MCF 10A (cell line): ENCODE measurements around the gene RIC8A. TPM values are rescaled to one million over a fixed set of nuclear protein-coding genes. Genes with fewer than 3 reads are reported as not detected.
A peak's percentile ranks its signal among the peaks of the same experiment; 100 is the strongest.
"Not testable (repeated sequence)": the region's sequence is repeated elsewhere in the genome, so short reads cannot be mapped to it uniquely, and the experiment has no call there.

Experiments used
- BruUV-seq: library from RNA; stranded (reverse); fragments of 400-500 nt; replicated peaks from 2 replicates; lab custom pipeline; 2021; lab: Mats Ljungman, UMichigan
- CTCF ChIA-PET: fragments of 300-600 bp; sonication (Branson Sonifier 250); formaldehyde crosslinking; extraction: SDS; loops from one replicate; lab custom pipeline; 2021; ENCODE audit warnings: antibody characterized with exemption, inconsistent platforms; lab: Yijun Ruan, JAX
- POLR2A ChIA-PET: fragments of 300-600, 350-650 bp; sonication (Branson Sonifier 250); formaldehyde crosslinking; extraction: SDS; loops from one replicate; lab custom pipeline; 2020; ENCODE audit warnings: antibody characterized with exemption, inconsistent platforms; lab: Yijun Ruan, JAX
- DNase-seq: peaks from one replicate; pipeline ENCODE4 v3.0.0-alpha.2; 2018; ENCODE audit not compliant: unreplicated experiment
- H3K27ac Mint-ChIP-seq: one replicate; pipeline ENCODE4 v1.8.0; 2022; ENCODE audit warnings: mild to moderate bottlenecking, low read depth, mixed read lengths; ENCODE audit not compliant: unreplicated experiment
- H3K27me3 Mint-ChIP-seq: one replicate; pipeline ENCODE4 v1.8.0; 2022; ENCODE audit warnings: mixed read lengths; ENCODE audit not compliant: insufficient read depth, unreplicated experiment
- H3K36me3 Mint-ChIP-seq: one replicate; pipeline ENCODE4 v1.8.0; 2022; ENCODE audit warnings: mild to moderate bottlenecking, moderate library complexity, mixed read lengths; ENCODE audit not compliant: insufficient read depth, unreplicated experiment
- H3K4me1 Mint-ChIP-seq: one replicate; pipeline ENCODE4 v1.8.0; 2022; ENCODE audit warnings: mixed read lengths; ENCODE audit not compliant: insufficient read depth, unreplicated experiment
- H3K4me3 Mint-ChIP-seq: one replicate; pipeline ENCODE4 v1.8.0; 2022; ENCODE audit warnings: mild to moderate bottlenecking, moderate library complexity, mixed read lengths; ENCODE audit not compliant: unreplicated experiment
- H3K9me3 Mint-ChIP-seq: one replicate; pipeline ENCODE4 v1.8.0; 2022; ENCODE audit warnings: mixed read lengths; ENCODE audit not compliant: unreplicated experiment
- CTCF ChIP-seq: fragments of 200-600 bp; IDR thresholded peaks from one replicate; pipeline ENCODE4 v1.8.0; 2022; ENCODE audit warnings: antibody characterized with exemption, mild to moderate bottlenecking; ENCODE audit not compliant: unreplicated experiment
- intact Hi-C: fragments of 100-400 bp; cut with micrococcal nuclease; formaldehyde crosslinking; loops from 2 replicates; pipeline ENCODE4 v1.14.1; 2022
- total RNA-seq: library from RNA; stranded (reverse); gene quantifications from 2 replicates; pipeline ENCODE4 v1.2.3, GENCODE V29; 2022

Gene RIC8A
- total RNA-seq, 1 experiment from 2014 or later, result 93.3 TPM

- H3K4me1 Mint-ChIP-seq, POLR2A ChIA-PET, BruUV-seq, CTCF ChIA-PET, intact Hi-C loops, H3K27me3 Mint-ChIP-seq, DNase-seq, H3K9me3 Mint-ChIP-seq, H3K27ac Mint-ChIP-seq, H3K4me3 Mint-ChIP-seq, H3K36me3 Mint-ChIP-seq: not testable (repeated sequence)
- TF ChIP-seq CTCF, result peak; percentile 24
Observed at GRCh38 chr11:191490-192478, 15.7 kb upstream of the RIC8A start.

GRCh38 chr11:192674-193128, 14.8 kb upstream of the RIC8A start, which contains the start of gene SCGB1C1:
Gene SCGB1C1, plus strand, starts transcription at chr11:193078. Its CDS starts 22 bp downstream, at chr11:193100.
- intact Hi-C loops, result not testable (repeated sequence)

GRCh38 chr11:193481-193880, 14.0 kb upstream of the RIC8A start:
- DNase-seq, POLR2A ChIA-PET, H3K36me3 Mint-ChIP-seq, H3K9me3 Mint-ChIP-seq, H3K4me3 Mint-ChIP-seq, CTCF ChIA-PET, H3K4me1 Mint-ChIP-seq, H3K27me3 Mint-ChIP-seq, BruUV-seq, H3K27ac Mint-ChIP-seq, intact Hi-C loops: not testable (repeated sequence)

More at GRCh38 chr11:192674-193128, 14.8 kb upstream of the RIC8A start, which contains the start of gene SCGB1C1:
- DNase-seq, H3K27ac Mint-ChIP-seq, H3K4me1 Mint-ChIP-seq, H3K9me3 Mint-ChIP-seq, H3K36me3 Mint-ChIP-seq, H3K27me3 Mint-ChIP-seq, POLR2A ChIA-PET, BruUV-seq, CTCF ChIA-PET, H3K4me3 Mint-ChIP-seq: not testable (repeated sequence)

- DNase-seq, result no peak
- no TSS peak for BruUV-seq
- Mint-ChIP-seq H3K4me1 (no peaks in the 10 kb centered on the region), H3K27me3 (no peaks in the 10 kb centered on the region), H3K36me3 (no peaks in the 10 kb centered on the region), H3K9me3 (no peaks in the 10 kb centered on the region), H3K27ac (no peak overlapping the region), H3K4me3 (no peak overlapping the region)
- ChIA-PET POLR2A (interaction anchor here (0.7 to 1.3 kb wide), 3 partner anchors 10 to 236 kb away, joined by 4 to 5 read pairs (median 4); partner anchors contain the start of genes BET1L and RIC8A), CTCF (interaction anchor here (0.6 kb wide), 1 partner anchor 193 kb away, joined by 3 read pairs; no protein-coding TSS in a partner anchor)
- intact Hi-C loops, result no loop called here
- TF ChIP-seq CTCF, result no peak
Observed at GRCh38 chr11:196786-197731, 10.4 kb upstream of the RIC8A start.
